ENCODE measurements around the gene ZFP90. TPM values are rescaled to one million over a fixed set of nuclear protein-coding genes. Genes with fewer than 3 reads are reported as not detected.
A peak's percentile ranks its signal among the peaks of the same experiment; 100 is the strongest.

Gene ZFP90
- 10 to 100 TPM in 2 of 4 donors, 1 to 10 TPM in 2; 5.4 to 30.5 (median 10.6) TPM for total RNA-seq

DNA sequence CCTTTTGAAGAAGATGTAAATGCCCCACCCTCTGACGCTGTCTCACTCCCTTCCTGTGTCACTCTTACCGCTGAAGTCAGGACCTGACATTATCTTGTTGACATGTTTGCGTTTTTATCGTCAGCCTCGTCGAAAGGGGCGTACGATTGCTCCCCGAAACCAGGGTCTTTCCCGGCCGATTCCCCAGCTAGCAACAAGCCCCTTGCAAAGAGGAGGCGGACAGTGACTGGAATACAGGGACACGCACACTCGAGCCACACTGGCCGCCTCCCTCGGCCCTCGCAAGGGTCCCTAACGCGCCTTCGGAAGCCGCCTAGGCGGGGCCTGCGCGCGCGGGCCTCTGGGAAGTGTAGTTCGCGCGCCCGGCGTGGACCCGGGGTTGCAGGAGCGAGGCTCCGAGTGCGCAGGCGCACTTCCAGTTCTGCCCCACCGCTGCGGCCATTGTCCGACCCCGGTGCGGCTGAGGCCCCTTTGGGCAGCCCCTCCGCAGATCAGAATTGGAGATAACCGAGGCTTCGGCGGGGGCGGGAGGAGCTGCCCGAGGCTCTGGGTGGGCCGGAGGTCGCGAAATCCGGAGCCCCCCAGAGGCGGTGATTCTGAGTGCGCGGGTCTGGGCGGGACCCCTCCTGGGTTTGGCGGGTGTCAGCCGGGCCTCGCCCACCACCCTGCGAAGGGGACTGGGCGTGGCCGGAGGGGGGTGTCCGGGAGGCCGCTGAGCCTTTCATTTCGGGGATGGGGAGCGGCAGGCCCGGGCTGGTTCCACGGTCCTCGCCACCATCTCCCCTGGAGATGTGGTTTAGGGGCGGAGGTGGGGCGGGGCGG lies at the start of gene ZFP90:
ZFP90 (plus strand) TSS at position 412 of the 822 bp plus-strand sequence. CDS start 502 bp downstream, outside the sequence.
- Histone ChIP-seq H3K9me3 (no peaks in the 10 kb centered on the region), H3K4me3 (peak within 1 kb of the TSS; percentile 77 to 99 (median 91)), H3K4me1 (peaks cover 0 to 6% (median 3%) of the 10 kb centered on the region in 4 donors), H3K27ac (peak within 1 kb of the TSS; percentile 78 to 90 (median 80)), H3K27me3 (no peaks in the 10 kb centered on the region), H3K36me3 (no peaks in the 10 kb centered on the region)
- peak; percentile 14 to 20 for TF ChIP-seq POLR2A (IDR thresholded peaks at IDR 0.05)
- TF ChIP-seq, protein P1, sequence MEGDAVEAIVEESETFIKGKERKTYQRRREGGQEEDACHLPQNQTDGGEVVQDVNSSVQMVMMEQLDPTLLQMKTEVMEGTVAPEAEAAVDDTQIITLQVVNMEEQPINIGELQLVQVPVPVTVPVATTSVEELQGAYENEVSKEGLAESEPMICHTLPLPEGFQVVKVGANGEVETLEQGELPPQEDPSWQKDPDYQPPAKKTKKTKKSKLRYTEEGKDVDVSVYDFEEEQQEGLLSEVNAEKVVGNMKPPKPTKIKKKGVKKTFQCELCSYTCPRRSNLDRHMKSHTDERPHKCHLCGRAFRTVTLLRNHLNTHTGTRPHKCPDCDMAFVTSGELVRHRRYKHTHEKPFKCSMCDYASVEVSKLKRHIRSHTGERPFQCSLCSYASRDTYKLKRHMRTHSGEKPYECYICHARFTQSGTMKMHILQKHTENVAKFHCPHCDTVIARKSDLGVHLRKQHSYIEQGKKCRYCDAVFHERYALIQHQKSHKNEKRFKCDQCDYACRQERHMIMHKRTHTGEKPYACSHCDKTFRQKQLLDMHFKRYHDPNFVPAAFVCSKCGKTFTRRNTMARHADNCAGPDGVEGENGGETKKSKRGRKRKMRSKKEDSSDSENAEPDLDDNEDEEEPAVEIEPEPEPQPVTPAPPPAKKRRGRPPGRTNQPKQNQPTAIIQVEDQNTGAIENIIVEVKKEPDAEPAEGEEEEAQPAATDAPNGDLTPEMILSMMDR (IDR thresholded peaks at IDR 0.05): no peak
- DNase-seq: peak; percentile 88 to 95 (median 88)

DNA sequence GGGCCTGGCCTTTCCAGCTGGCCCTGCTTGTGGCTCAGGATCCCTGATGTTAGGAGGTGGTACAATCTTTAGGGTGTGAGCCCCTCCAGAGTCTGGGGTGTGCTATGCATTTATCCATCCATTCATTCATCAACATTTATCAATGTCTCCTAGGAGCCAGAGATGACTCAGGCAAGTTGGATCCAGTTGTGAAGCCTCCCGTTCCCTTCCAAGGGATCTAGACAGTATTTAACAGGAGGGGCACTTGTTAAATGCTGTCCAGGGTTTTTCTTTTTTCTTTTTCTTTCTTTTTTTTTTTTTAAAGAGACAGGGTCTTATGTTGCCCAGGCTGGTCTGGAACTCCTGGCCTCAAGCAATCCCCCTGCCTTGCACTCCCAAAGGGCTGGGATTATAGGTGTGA lies 48.7 kb upstream of the ZFP90 start:
- Histone ChIP-seq H3K27ac (peak overlapping the region in 3 of 4 donors; percentile 66 to 95 (median 89)), H3K9me3 (no peaks in the 10 kb centered on the region), H3K36me3 (no peaks in the 10 kb centered on the region), H3K4me1 (peaks cover 0 to 53% (median 9%) of the 10 kb centered on the region in 4 donors), H3K4me3 (no peak overlapping the region), H3K27me3 (no peaks in the 10 kb centered on the region)
- DNase-seq: no peak
- TF ChIP-seq POLR2A (IDR thresholded peaks at IDR 0.05): no peak
- TF ChIP-seq, protein P1 (IDR thresholded peaks at IDR 0.05): no peak

DNA sequence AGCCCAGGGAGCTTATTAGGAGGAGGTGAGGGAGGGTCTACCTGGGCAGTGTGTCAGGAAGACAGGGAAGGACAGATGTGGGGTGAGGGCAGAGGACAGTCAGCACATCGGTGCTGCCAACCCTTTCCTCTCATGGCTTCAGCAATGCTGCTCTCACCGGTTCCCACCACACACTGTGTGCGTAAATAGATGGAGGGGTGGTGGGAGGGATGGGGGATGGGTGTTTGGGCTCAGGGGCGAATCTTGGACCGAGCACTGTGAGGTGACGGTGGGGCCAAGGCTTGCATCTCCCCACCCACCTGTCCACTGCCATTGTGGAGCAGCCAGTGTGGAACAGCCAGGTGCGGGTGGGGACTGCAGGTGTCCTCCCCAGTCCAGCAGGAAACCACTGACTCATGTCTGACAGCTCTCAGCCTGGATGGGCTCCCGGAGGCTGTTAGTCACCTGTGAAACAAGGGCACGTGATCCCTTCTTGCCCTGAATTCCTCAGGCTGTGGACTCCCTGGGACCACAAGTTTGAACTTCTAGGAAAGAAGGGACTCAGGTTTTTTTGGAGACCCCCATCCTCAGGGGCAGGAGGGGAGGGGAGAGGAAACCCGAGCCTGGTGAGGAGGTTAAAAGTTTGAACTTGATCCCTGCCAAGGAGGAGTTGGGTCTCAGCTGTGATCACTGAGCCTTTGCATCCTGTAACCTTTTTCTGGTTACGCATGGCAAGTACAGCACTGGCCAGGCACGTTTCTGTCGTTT lies 48.1 kb upstream of the ZFP90 start:
- TF ChIP-seq POLR2A (IDR thresholded peaks at IDR 0.05): peak; percentile 51 to 81
- TF ChIP-seq, protein P1 (IDR thresholded peaks at IDR 0.05): no peak
- no peaks in the 10 kb centered on the region for H3K36me3 ChIP-seq
- no peaks in the 10 kb centered on the region for H3K9me3 ChIP-seq
- H3K4me3 ChIP-seq: peak overlapping the region in 2 of 4 donors; percentile 12 to 34
- peak in 2 of 3 donors; percentile 85 to 91 for DNase-seq
- peaks cover 0 to 50% (median 9%) of the 10 kb centered on the region in 4 donors for H3K4me1 ChIP-seq
- H3K27ac ChIP-seq: peak overlapping the region in 3 of 4 donors; percentile 66 to 95 (median 89)
- H3K27me3 ChIP-seq: no peaks in the 10 kb centered on the region

DNA sequence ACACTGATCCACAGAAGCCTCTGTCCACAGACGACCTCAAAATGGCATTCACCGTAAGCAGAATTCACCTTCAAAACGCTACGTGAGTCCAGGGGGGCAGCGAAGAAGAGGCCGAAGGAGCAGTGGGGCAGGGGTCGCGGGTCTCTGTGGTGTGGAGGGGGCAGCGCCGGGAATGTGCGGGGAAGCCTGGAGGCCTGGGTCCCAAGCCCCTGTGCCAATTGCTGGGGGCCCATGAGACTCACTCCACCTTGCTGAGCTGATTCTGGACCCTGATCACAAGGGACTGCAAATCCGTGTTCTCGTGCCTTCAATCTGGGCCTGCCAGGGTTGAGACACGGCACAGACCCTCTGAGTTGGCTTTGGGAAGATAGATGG lies 47.5 kb upstream of the ZFP90 start:
- Histone ChIP-seq H3K27ac (peak overlapping the region in 3 of 4 donors; percentile 66 to 95 (median 89)), H3K4me3 (peak overlapping the region in 2 of 4 donors; percentile 12 to 34), H3K4me1 (peaks cover 0 to 44% (median 9%) of the 10 kb centered on the region in 4 donors), H3K36me3 (no peaks in the 10 kb centered on the region), H3K27me3 (no peaks in the 10 kb centered on the region), H3K9me3 (no peaks in the 10 kb centered on the region)
- TF ChIP-seq POLR2A (IDR thresholded peaks at IDR 0.05): no peak
- TF ChIP-seq, protein P1 (IDR thresholded peaks at IDR 0.05): no peak
- no peak for DNase-seq

DNA sequence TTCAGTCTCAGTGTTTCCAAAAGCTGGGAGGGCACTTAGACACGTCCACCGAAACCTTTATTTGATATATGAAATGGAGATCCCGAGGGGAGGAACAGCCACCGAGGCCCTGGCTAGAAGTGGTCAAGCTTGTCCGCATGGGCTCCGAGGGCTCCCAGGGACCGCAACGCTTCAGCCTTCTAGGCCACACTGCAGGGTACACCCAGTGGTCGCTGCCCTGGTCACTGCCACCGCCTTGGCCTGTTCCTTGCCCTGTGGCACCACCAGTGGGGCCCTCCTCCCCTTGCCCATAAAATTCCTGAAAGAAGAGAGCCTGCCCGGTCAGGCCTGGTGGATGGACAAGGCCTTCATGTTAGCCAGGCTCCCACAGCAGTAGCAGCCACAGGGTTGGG lies 46.9 kb upstream of the ZFP90 start:
- DNase-seq: no peak
- H3K4me3 ChIP-seq: peak overlapping the region in 1 of 4 donors; percentile 34
- H3K9me3 ChIP-seq: no peaks in the 10 kb centered on the region
- peak in 1 of 2 donors; percentile 10 for TF ChIP-seq POLR2A (IDR thresholded peaks at IDR 0.05)
- TF ChIP-seq, protein P1 (IDR thresholded peaks at IDR 0.05): no peak
- H3K4me1 ChIP-seq: peaks cover 0 to 38% (median 8%) of the 10 kb centered on the region in 4 donors
- no peaks in the 10 kb centered on the region for H3K36me3 ChIP-seq
- peak overlapping the region in 3 of 4 donors; percentile 66 to 95 (median 89) for H3K27ac ChIP-seq
- no peaks in the 10 kb centered on the region for H3K27me3 ChIP-seq
